HG02943 (cell line): ENCODE results near the gene CFAP74.

Source experiments
- ATAC-seq: cut with Tn5 transposase; IDR thresholded peaks from one replicate; pipeline ENCODE4 v1.9.1; 2021; ENCODE audit warnings: mild to moderate bottlenecking, low read depth, moderate library complexity; ENCODE audit not compliant: unreplicated experiment

The CFAP74 gene

DNA sequence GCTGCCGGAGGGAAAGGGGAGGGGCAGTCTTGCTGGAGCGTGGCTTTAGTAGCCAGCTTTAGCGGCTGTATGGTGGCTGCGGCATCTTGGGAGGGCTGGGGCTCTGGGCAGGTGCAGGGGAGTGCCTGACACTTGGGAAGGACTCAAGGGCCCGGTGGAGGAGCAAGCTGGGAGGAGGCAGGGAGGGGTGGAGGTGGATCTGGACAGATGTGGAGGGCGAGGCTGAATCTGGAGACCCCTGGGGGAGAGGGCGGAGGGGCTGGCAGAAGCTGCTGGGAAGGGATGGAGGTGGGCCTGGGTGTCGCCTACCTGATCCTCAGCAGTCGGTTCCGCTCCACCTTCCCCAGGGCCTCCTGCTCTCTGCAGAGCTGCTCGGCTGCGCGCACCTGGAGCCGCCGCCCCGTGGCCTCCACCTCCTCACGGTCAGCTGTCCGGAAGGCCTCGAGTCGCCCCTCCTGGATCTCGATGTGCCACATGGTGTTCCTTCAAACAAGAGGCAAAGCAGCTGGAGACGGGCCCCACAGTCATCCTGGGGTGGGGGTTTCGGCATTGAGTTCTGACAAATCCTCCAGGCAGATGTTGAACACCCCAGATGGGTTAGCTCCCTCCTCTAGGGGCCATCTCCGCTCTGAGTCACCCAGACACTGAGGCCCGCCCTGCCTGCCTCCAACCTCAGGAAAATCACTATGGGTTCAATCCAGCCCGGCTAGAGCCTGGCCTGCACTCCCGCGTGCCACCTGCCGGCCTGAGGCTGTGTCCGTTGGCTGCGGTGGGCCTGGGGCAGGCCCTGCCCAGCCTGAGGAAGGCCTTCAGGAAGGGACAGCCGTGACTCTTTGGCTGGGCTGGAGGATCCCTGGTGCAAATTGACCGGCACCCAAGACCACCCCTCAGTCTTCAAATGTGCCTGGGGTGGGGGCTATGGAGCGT is 29.6 kb downstream of the CFAP74 start:
- no peak for ATAC-seq

DNA sequence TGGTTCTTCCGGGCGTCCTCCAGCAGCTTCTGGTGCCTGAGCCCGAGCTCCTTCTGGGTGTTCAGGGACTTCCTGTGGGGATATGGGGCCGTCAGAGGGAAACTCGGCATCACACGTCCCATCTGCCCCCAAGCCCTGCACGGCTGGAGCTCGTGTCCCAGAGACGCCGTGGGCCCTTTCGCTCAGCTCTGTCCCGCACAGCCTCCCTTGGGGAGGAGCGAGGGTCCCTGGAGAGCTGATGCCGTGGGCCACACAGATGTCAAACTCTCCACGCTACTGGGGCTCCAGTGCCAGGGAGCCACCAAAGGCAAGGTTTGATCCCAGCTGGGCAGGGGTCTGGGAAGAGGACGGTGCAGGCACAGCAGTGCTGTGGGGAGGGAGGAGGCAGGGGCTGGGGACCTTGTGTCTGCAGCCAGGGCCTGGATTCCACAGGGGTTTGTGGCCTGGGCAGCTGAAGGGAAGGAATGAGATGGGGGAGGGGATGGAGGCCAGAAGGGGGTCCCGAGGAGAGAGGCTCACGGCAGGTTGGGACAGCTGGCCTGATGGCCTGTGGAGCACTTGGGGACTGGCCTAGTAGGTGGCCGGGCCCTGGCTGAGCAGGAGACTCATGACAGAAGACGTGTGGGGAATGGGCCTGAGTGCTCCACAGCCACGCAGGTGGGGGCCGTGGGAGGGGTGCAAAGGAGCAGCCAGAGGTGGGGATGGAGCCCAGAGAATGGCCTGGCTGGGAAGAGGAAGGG is 30.4 kb downstream of the CFAP74 start:
- ATAC-seq, result no peak

DNA sequence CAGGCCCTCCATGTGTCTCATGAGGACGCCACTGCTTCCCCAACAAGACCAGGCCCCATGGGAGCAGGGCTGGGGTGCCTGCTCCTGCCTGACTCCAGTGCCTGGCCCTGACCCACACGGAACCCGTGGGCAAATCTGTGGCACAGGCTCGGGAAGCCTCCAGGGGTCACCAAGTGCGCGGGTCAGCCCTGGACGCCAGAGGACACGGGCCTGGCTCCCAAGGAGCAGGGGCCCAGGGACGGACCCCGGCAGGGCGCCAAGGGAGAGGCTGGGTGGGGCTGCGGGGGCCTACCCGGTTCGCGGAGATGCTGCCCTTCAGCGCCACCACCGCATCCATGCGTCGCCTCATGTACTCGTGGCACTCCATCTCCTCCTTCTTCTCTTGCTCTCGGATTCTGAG is 31.9 kb downstream of the CFAP74 start:
- ATAC-seq, result no peak

GRCh38 chr1:1971017-1971416 is 32.6 kb downstream of the CFAP74 start:
- no peak for ATAC-seq

- no peak for ATAC-seq
These were observed 33.5 kb downstream of the CFAP74 start for GRCh38 chr1:1969953-1970716.

GRCh38 chr1:1969505-1969900 is 34.1 kb downstream of the CFAP74 start:
- ATAC-seq, result no peak

DNA sequence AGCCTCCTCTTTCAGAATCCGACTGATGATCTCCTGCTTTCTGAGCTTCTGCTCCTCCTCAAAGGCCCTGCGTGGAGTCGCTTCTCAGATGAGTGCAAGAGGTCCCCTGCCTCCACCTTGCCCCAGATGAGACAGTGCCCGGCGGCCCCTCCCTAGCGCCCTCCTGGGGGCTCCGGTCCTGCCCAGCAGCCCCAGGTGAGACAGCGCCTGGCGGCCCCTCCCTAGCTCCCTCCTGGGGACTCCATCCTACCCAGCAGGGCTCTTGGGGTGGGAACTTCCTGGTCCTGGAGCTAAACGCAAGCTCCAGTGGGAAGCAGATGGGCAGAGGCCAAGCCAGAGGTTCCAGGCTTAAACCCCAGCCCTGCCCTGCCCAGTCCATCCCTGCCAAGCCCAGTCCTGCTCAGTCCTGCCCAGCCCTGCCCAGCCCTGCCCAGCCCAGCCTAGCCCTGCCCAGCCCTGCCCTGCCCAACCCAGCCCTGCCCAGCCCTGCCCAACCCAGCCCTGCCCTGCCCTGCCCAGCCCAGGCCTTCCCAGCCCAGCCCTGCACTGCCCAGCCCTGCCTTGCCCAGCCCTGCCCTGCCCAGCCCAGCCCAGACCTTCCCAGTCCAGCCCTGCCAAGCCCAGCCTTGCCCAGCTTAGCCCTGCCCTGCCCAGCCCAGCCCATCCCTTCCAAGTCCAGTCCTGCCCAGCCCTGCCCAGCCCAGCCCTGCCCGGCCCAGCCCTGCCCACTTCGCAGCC is 34.6 kb downstream of the CFAP74 start:
- ATAC-seq, result no peak

DNA sequence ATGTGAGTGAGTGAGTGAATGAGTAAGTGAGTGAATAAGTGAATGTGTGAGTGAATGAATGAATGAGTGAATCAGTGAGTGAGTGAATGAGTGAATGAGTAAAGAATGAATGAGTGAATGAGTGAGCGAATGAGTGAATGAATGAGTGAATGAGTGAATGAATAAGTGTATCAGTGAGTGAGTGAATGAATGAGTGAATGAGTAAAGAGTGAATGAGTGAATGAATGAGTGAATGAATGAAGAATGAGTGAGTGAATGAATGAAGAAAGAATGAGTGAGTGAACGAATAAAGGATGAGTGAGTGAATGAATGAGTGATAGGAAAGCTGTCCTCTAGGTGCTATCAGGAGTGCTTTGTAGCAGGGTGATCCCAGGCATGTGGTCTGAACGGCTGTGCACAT is 35.7 kb downstream of the CFAP74 start:
- no peak for ATAC-seq

DNA sequence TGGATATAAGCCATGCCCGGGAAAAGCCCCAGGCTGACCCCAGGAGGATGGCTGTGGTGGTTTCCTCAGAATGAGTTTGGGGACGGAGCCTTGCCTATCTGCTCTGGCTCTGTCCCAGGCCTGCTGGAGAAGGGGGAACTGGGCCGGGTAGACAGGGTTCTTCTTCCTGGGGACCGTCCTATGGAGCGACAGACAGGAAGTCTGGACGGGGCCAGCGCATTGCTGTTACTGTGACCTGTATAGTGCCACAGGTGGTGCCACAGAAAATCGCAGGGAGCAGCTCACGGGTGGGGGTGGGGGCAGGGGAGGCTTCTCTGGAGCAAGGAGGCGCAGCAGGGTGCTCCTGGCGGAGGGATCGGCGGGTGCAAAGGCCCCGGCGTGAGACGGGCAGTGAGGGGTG is 36.4 kb downstream of the CFAP74 start:
- ATAC-seq, result no peak

DNA sequence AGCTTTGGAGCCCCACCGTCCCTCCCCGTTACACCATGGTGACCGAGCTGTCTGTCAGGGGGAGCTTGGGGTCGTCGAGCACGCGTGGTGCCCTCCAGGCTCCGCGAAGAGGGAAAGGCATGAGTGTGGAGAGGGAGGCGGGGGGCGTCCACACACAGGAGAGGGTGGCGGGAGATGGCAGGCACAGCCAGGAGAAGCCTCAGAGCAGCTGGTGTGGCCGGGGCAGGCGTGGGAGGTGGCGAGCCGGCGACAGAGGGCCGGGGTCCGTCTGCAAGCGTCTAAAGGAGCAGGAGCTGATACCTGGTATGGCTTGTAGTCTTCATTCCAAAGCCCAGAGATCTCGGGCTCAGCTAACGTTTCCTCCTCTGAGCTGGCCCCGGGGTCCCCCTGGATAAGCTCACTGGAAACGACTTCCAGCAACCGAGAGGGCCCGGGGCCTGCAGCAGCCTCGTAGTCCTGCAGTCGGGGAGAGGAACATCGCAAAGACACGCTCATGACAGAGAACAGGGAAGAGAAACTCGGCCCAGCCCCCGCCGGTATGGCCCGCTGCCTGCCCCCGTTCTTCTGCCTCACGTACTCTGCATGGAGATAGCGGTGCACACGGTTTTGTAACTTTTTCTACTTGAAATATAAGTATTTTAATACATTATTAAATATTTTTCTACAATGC is 37.4 kb downstream of the CFAP74 start:
- no peak for ATAC-seq

GRCh38 chr1:1965546-1965945 is 38.0 kb downstream of the CFAP74 start:
- ATAC-seq, result no peak

- no peak for ATAC-seq
These were observed 38.8 kb downstream of the CFAP74 start for GRCh38 chr1:1964811-1965210.

DNA sequence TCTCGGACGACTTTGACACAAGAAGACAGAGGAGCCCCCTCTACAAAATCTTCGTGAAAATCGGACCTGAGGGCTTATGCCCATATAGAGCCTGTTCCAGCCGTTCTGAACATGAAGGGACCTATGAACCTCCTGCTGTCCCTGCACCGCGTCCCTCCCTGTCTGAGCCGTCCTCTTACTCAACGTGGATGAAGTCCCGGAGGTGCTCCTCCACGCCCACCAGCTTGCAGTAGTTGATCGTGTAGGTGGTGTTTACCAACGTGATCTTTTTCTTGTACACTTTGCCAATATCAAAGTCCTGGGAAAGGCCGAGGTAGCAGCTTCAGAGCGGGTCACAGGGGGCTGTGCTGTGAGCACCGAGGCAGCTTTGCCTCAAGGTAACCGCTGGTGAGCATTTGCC is 40.0 kb downstream of the CFAP74 start:
- ATAC-seq, result no peak

DNA sequence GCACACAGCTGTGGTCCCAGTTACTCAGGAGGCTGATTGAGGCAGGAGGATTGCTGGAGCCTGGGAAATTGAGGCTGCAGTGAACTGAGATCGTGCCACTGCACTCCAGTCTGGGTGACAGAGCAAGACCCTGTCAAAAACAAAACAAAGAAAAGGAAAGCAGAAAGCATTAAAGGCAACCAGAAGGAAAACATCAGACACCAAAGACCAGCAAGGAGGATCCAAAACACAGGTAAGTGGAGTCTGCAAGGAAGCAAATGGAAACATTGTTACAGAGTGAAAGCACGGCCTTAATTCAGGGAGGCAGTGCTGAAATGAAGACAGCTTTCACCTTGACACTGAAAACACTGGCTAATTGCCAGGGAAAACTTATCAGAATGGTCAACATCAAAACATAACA is 40.8 kb downstream of the CFAP74 start:
- ATAC-seq, result no peak

DNA sequence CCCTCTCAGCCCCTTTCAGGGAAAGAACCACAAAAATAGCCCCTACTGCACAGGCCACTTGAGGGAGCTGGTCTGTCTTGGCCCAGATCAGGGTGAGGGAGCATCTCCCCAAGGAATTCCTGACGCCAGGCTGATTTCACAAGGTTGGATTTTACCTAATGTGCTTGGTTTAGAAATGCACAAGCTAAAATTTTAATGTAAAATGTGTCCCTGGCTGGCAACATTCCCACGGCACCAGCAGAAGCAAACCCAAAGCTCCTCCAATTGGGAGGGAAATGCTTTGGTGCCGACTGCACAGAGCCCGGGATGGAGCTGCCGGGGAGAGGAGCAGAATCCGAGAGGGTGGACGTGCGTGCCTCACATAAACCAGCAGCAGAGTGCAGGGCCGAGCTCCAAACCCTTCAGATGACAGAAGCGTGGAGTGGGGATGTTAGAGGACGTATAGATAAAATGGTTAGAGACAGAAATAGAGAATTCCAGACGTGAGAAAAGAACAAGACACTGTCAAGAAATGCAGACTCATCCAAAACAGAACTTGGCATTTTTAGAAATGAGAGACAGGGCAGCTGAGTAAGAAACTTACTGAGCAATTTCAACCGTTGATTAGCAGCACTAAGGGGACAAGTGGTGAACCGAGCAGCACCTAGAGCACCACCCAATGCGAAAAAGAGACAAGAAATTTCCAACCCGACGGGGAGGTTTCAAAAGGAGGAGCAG is 42.9 kb downstream of the CFAP74 start:
- ATAC-seq, result no peak

DNA sequence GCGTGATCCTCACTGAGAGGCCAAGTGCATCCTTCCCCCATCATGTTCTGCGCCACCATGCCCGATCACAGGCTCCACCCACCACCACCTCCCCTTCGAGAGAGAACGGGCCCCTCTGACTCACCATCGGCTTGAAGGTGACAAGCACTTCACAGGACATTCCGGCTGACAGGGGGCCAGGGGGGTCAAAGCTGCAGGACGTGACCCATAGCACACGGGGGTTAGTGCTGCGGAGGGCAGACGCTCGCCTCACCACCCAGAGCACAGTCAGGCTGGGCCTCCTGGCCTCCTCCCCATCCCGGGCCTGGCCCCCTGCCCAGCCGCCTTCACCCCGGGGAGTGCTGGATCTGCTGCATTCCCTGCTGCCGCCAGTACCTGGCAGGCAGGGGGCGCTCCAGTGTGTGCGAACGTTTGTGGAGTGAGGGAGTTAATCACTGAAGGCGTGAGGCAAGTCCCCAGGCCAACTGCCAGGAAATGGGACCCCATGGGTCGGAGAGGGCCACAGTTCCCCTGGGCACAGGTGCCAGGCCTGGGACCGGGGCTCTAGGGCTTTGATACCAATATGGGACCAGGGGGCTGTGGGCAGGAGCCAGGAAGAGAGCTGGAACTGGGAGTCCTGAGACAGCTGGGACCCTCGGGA is 43.6 kb downstream of the CFAP74 start:
- ATAC-seq, result no peak

DNA sequence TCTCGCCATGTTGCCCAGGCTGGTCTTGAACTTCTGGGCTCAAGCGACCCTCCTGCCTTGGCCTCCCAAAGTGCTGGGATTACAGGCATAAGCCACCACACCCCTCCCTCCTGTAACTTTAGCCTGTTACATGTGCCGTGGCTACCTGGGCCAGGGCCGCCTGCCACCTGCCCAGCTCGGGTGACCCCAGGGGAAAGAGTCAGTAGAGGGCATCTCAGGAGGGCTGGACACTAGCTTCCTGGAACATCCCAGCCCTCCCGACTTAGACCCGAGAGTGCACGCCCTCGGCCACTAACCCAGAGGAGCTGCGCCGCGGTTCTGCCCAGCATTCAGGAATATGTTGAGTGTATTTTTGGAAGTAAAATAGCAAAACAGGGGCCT is 44.1 kb downstream of the CFAP74 start:
- ATAC-seq, result no peak

- ATAC-seq, result no peak
These were observed 45.5 kb downstream of the CFAP74 start for GRCh38 chr1:1958071-1958541.

DNA sequence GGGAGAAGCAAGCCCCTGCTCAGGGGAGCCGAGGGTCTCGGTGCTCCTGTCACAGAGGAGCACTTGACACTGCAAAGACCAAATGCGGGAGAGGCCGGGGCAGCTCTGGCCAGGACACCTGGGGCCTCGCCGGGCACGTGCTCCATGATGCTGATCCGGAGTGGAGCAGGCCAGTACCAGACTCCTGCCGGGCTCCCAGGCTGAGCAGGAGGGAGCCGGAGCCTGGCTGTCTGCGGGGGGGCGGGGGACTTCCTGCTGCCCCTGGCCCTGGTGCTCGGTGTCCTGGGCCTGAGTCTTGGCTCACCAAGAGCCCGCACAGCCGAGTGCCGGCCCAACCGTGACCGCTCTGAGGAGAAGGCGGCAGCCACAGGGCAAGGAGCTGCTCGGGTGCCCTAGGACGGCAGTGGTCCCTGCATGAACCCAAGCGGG is 46.0 kb downstream of the CFAP74 start:
- no peak for ATAC-seq
